PFSK-1 (cell line): ENCODE data around the gene AS3MT.

Experiments used
- FOXP2 ChIP-seq: optimal IDR thresholded peaks from 2 replicates; pipeline ENCODE3; 2011; ENCODE audit warnings: borderline replicate concordance, control low read depth, inconsistent platforms; ENCODE audit not compliant: insufficient read depth; ENCODE audit errors: extremely low read length, extremely low read depth
- POLR2AphosphoS5 ChIP-seq: IDR thresholded peaks from 2 replicates; pipeline ENCODE4 v1.6.1; 2012; ENCODE audit warnings: low read depth, mild to moderate bottlenecking, control low read depth, low read length, moderate library complexity
- REST ChIP-seq, 2 experiments: IDR thresholded peaks; 2 replicates each; pipeline versions ENCODE4 v1.6.1 to v1.8.0; 2011 to 2012; ENCODE audit warnings: low read depth in 2 of 2, low read length in 2 of 2, control low read depth in 1 of 2, inconsistent platforms in 1 of 2, mild to moderate bottlenecking in 1 of 2, moderate library complexity in 1 of 2; ENCODE audit not compliant: insufficient read depth in 1 of 2
- SIN3A ChIP-seq: IDR thresholded peaks from 2 replicates; pipeline ENCODE4 v1.6.1; 2012; ENCODE audit warnings: mild to moderate bottlenecking, low read length, moderate library complexity, borderline replicate concordance; ENCODE audit not compliant: insufficient read depth
- TAF1 ChIP-seq: IDR thresholded peaks from 2 replicates; pipeline ENCODE4 v1.6.1; 2012; ENCODE audit warnings: low read length, control low read depth, borderline replicate concordance; ENCODE audit not compliant: insufficient read depth

- TF ChIP-seq SIN3A (no peak), REST (IDR thresholded peaks at IDR 0.05; ENCODE audit: insufficient read depth in 1 of 2, low read depth in 2 of 2, low read length in 2 of 2) (no peak), POLR2AphosphoS5 (no peak), TAF1 (no peak), FOXP2 (no peak)
These were observed 37.8 kb upstream of the AS3MT start for GRCh38 chr10:102831322-102832071.
